ENCODE data around the gene SGK1.
"Not testable (repeated sequence)": the region's sequence is repeated elsewhere in the genome, so short reads cannot be mapped to it uniquely, and the experiment has no call there.

SGK1 gene

GRCh38 chr6:134217798-134218140, 100.1 kb downstream of the SGK1 start:
- DNase-seq (ENCODE audit: low spot score), result no peak

- DNase-seq (ENCODE audit: low spot score), result no peak
These were observed 100.7 kb downstream of the SGK1 start for GRCh38 chr6:134217105-134217797.

GRCh38 chr6:134216301-134217010, 101.5 kb downstream of the SGK1 start:
- DNase-seq (ENCODE audit: low spot score), result no peak

GRCh38 chr6:134213410-134213809, 104.5 kb downstream of the SGK1 start:
- DNase-seq (ENCODE audit: low spot score), result not testable (repeated sequence)

- DNase-seq (ENCODE audit: low spot score), result peak; percentile 53
These were observed 106.6 kb downstream of the SGK1 start for GRCh38 chr6:134211297-134211696.

- DNase-seq (ENCODE audit: low spot score), result no peak
These were observed 110.5 kb downstream of the SGK1 start for GRCh38 chr6:134207421-134207820.

GRCh38 chr6:134205366-134205765, 112.5 kb downstream of the SGK1 start:
- DNase-seq (ENCODE audit: low spot score), result no peak

- DNase-seq (ENCODE audit: low spot score), result not testable (repeated sequence)
These were observed 113.2 kb downstream of the SGK1 start for GRCh38 chr6:134204759-134205158.

- DNase-seq (ENCODE audit: low spot score), result no peak
These were observed 113.9 kb downstream of the SGK1 start for GRCh38 chr6:134204031-134204430.

GRCh38 chr6:134201716-134202115, 116.2 kb downstream of the SGK1 start:
- DNase-seq (ENCODE audit: low spot score), result no peak

- no peak for DNase-seq (ENCODE audit: low spot score)
These were observed 117.9 kb downstream of the SGK1 start for GRCh38 chr6:134199848-134200606.

GRCh38 chr6:134198093-134198492, 119.8 kb downstream of the SGK1 start:
- no peak for DNase-seq (ENCODE audit: low spot score)

- DNase-seq (ENCODE audit: low spot score), result not testable (repeated sequence)
These were observed 120.2 kb downstream of the SGK1 start for GRCh38 chr6:134197685-134198084.

- no peak for DNase-seq (ENCODE audit: low spot score)
These were observed 121.2 kb downstream of the SGK1 start for GRCh38 chr6:134196568-134197193.

- no peak for DNase-seq (ENCODE audit: low spot score)
These were observed 121.9 kb downstream of the SGK1 start for GRCh38 chr6:134195985-134196384.

- DNase-seq (ENCODE audit: low spot score), result no peak
These were observed 122.6 kb downstream of the SGK1 start for GRCh38 chr6:134195164-134195906.

GRCh38 chr6:134193536-134194498, 124.1 kb downstream of the SGK1 start:
- no peak for DNase-seq (ENCODE audit: low spot score)

- not testable (repeated sequence) for DNase-seq (ENCODE audit: low spot score)
These were observed 125.3 kb downstream of the SGK1 start for GRCh38 chr6:134192609-134193008.

- no peak for DNase-seq (ENCODE audit: low spot score)
These were observed 127.0 kb downstream of the SGK1 start for GRCh38 chr6:134190883-134191282.

GRCh38 chr6:134187751-134188150, 130.2 kb downstream of the SGK1 start:
- no peak for DNase-seq (ENCODE audit: low spot score)

GRCh38 chr6:134187154-134187553, 130.8 kb downstream of the SGK1 start:
- DNase-seq (ENCODE audit: low spot score), result no peak
